IPS DF 19.7 (cell line): ENCODE results near the gene CEP295NL.

Source experiments
- DNase-seq: peaks from one replicate; pipeline ENCODE4 v3.0.0-alpha.2; 2013; ENCODE audit warnings: low read depth, low spot score

CEP295NL gene

DNA sequence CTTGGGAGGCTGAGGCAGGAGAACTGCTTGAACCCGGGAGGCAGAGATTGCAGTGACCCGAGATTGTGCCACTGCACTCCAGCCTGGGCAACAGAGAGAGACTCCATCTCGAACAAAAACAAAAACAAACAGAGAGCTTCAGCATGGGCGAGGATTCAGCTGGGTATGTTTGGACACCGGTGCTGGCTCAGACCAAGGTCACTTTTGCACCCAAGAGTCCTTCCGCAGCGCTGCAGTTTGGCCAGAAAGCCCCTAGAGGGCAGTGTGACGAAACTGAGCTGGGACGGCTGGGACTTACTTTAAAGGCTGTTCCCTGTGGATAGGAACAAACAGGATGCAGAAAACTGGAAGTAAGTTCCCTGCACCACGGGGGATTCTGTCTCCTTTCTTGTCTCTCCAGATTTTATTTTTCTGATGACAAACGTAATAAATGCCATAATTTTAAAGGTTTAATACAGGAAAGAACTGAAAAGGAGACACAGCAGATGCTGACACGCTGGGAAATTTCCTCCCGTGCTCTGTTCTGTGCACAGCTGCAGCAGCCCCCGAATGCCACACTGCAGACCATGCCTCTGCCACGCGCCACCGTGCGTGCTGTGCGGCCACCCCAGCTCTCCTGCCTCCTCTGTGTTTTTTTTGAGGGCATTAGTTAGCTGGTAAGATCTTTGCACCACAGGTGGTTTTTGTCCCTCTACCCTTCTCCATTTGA lies 37.2 kb downstream of the CEP295NL start:
- no peak for DNase-seq

DNA sequence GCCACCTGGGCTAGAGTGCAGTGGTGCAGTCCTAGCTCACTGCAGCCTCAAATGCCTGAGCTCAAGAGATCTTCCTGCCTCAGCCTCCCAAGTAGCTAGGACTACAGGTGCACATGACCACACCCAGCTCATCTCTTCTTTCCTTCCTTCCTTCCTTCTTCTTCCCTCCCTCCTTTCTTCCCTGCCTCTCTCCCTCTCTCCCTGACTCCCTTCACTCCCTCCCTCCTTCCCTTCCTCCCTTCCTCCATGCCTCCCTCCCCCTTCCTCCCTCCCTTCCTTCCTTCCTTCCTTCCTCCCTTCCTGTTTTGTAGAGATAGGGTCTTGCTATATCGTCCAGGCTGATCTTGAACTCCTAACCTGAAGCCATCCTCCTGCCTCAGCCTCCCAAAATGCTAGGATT lies 38.9 kb downstream of the CEP295NL start:
- DNase-seq, result no peak

DNA sequence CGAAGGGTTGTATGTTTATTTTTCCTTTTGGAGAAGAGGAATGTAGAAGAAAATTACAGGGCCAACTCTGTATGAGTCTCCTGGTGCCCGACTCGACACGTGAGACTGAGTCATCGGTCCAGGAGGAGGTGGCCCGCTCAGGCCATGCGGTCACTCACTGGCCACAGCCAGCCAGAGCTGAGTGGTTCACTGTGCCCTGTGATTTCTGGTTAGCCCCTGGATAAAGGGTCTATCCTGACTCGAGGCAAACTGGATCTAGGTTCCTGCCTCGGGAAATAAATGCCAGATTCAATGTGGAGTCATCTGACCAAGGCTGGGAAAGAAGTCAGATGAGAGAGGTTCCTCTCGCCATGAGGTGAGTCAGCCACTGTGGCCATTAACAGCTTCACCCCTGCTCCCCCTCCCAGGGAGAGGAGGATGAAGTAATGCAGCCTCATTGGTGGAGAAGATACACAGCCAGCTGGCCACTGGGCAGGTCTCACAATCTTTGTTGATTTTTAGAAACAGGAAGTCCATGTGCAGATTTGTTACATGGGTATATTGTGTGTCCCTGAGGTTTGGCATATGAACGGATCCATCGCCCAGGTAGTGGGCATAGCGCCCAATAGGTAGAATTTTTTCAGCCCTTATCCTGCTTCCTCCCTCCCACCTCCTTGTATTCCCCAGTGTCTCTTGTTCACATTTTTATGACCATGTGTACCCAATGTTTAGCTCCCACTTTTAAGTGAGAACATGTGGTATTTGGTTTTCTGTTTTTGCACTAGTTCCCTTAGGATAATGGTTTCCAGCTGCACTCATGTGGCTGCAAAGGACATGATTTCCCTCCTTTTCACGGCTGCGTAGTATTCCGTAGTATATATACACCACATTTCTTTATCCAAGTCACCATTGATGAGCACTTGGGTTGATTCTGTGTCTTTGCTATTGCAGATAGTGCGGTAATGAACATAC lies 40.7 kb downstream of the CEP295NL start:
- no peak for DNase-seq

DNA sequence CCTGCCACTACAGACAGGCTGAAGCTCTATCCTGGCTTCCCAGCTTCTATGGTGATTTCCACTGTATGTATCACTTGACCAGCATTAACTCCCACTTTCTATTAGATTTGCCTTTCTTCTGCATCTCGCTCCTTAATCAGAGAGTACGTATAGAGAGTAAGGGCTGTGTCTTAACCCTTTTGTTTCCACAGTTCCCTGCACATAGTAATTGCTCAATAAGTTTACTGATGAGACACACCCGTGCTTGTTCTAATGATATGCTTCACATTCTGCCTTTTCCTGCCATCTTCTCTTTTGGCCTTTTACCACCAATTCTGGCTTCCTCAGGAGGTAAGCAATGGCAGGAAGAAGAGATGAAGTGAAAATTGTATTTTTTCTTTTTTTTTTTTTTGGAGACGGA lies 41.8 kb downstream of the CEP295NL start:
- no peak for DNase-seq

DNA sequence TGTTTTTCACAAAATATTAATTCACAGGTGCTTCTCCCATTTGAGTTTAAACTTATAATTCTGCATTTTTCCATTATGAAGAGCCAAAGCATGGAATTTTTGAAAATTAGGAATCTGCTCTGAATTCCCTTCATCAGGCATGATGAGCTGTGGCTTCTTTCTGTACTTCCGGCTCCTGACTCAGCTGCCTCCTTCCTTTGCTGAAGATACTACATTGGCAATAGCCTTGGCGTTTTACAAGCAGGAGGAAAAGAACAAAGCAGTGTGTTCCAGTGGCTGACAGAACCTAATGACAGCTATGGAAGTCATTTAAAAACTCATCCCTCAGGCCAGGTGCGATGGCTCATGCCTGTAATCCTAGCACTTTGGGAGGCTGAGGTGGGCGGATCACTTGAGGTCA lies 44.0 kb downstream of the CEP295NL start:
- no peak for DNase-seq

DNA sequence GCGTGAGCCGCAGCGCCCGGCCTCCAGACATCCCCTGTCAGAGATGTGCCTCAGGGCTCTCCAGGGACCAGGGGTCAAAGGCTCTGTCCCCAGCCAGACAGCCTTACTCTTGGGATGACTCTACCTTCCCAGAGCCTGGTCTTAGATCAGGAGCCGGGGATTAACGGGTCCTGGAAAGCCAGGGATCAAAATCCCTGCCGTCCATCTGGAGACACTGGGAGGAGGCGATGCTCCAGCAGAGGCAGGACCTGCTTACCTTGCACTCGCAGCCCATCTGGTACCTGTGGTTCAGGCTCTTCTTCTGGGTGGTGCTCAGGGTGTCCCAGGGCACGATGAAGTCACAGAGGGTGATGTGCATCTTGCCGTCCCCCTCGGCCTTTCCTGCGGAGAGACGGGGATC lies 45.7 kb downstream of the CEP295NL start:
- DNase-seq, result no peak

DNA sequence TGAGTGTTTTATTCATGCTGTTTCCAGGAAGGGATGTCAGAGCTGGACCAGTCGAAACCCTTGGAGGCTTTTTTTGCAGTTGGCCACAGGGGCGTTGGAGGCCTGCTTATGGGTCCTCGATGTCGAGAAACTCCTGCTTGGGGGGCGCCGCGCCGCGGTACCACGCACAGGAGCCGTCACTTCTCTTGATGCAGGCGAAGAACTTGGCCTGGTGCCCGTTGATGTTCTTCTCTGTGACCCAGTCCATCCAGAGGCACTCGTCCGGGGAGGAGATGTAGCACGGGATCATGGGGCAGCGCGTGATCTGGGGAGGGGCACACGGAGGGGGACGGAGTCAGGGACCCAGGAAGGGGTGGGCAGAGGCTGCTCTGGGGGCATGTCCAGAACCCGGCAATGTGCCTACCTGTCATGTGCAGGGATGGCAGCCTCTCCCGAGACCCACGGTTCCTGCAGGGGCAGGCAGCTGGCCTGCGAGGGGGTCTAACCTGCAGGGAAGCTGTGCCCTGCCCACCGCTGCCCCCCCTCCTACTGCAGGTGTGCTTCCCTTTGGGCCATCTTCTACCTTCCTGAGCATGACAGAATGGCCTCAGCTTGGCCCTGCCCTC lies 47.3 kb downstream of the CEP295NL start:
- no peak for DNase-seq

DNA sequence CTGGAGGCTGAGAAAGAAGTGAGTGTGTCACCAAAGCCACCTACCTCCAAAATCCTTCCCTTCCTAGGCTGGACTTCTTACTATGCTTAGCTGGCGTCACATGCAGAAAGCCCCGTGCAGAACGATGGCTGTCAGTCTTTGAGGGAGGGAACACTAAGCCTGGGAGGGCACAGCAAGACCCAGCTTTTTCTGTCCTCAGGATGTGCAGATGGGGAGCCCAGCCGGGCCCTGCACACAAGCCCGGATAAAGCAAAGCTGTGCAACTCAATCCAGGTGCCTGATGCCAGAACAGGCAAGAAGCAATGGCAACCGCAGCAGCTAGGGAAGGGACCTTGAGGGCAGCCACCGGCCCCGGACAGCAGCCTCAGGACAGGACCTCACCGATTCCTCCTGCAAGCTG lies 48.5 kb downstream of the CEP295NL start:
- no peak for DNase-seq

DNA sequence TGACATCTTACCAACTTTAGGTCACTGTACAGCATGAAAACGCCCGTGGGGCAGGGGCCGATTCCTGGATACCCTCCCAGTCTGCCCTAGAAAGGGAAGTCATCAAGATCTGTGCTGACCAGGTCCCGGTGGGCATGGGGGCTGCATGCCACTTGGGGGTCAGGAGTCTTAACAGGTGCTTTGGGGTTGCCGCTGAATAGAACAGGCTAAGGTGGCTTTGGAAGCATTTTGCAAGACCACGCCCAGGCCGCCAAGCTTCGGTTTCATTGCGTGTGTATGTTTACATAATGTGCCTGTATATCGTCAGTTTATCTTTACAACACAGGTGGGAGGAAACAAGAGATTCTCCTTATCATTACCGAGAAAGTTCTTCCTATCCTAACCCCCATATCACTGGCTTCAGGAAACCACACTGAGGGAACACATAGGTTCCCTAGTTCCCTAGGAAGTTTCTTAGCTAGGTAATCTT lies 49.0 kb downstream of the CEP295NL start:
- no peak for DNase-seq

DNA sequence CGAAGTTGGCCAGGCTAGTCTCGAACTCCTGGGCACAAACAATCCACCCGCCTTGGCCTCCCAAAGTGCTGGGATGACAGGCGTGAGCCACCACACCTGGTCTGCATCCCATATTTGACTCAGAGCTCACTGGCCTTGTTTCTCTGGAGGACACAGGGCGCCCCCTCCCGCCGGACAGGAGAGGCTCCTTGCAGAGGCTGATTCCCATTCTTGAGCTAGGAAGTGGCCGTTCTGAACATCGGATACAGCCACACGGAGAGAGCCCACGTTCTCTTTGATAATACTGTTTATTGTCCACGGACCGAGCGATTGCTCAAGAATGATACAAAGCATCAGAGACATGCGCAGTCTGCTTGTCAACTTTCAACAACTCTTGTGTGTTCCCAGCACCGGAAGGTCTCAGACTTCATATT lies 50.3 kb downstream of the CEP295NL start:
- DNase-seq, result no peak

DNA sequence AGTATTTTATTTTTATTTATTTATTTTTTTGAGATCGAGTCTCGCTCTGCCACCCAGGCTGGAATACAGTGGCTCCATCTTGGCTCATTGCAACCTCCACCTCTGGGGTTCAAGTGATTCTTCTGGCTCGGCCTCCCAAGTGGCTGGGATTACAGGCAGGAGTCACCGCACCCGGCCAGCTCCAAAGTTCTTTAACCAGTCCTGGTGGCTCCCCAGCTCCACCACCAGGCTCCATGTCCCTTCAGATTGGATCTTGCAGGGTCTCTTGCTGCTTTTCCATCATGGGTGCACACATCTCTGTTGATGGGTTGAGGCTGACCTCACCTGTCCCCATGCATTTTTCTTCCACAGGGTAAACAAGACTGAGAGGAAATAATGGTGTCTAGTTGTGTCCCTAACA lies 54.0 kb downstream of the CEP295NL start:
- no peak for DNase-seq

DNA sequence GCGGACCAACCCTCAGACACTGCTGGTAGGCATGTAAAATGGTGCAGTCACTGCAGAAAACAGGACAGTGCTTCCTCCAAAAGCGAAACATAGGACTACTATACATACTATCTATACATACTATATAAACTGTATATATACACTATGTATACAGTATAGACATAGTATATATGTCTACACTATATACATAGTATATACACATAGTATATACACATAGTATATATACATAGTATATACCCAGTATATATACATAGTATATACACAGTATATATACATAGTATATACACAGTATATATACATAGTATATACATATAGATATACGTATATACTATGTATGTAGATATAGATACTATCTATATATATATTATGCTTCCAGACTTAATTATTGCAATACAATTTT lies 55.9 kb downstream of the CEP295NL start:
- DNase-seq, result no peak

DNA sequence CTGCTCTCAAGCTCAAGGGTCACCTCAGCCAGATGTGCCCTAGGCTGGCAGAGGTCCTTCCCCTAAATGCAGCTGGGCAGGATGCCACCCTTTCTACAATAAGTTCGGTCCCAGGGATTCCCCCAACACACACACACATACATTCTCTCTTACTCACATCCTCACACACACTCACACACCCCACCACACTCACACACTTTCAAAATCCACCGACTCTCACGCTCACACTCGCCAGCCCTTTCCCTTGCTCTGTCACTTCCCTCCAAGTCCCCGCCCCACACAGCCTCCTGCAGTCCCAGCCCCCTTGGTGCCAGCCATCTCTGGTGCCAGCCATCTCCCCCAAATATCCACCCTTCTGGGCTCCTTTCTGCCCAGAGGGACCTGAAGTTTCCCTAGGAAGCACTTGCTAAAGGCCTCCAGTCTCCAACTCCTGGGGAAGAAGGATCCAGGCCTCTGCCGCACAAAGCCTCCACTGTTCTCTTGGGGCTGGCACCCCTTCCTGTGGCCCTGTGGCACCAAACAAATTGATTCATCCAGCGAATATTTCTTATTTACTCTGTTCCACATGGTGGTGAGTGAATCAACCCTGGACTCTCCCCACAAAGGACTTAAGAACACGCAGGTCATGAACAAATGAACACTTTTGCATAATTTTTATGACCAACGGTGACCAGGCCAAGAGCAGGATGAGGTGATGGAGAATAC lies 58.5 kb downstream of the CEP295NL start:
- no peak for DNase-seq

DNA sequence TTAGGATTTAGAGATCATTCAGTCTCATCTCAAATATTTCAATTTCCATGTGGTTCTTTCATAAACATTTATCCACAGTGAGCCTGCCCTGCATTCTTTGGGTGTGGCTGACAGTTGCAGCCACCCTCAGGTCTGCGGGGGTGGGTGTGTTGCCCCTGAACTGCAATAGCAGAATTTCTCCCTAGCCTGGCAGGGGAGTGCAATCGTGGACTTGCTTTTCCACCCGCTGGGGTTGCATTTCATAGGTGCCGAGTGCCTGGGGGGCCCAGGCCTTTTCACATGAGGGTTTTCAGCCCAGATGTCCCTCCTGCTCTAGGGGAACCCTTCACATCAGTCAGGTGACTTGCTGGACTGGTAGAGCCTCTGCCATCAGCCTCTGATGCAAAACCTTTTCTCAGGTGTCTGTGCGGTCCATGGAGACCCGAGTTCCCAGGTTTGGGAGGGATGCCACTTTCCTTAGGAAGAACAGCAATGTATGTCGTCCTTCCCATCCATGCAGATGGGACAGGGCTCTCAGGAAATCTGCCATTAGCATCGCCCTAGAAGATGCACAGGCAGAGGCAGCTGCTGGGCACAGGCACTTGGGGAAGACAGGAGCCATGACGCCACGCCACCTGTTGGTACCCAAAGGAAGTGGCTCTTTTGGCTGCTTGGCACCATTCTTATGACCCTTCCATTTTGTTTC lies 60.0 kb downstream of the CEP295NL start:
- no peak for DNase-seq

DNA sequence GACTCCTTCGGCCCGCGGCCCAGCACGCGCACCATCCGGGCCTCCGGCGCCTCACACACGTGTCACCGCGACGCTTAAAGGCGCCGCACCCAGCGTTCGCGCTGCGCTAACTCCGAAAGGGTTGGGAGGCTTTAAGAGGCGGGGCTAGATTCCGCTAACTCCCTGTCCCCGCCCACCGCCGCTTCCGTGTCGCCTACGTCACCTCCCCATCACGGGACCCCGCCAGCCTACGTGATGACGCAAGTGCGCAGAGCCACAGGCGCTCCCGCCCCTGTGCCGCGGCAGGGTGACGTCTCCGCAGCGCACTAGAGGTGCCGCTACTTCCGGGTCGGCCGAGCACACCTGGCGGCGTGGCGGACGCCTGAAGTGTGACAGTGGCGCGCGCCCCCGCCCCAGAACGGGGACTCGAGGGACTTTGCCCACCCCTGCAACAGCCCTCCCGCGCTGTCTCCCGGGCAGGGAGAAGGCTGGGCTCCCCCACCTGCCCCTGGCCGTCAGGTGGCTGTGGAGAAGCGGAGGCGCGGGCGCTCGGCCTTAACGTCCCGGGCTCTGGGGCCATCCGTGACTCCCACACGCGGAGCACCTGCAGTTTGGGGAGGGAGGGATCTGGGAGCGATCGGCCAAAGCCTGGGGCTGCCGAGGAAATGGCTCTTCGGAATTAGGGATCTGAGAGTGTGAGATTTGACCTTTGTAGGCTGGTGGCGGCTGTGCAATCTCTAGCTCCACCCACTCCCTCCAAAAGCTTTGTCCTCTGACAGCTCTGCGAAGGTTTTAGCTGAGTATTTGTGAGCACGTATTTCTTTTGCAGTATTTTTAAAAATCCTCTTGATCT lies 62.0 kb downstream of the CEP295NL start, which contains the start of gene USP36:
Gene USP36 (minus strand): TSS at position 35 of the 832 bp plus-strand sequence. CDS start 4,451 bp downstream, outside the sequence.
- peak; percentile 90 for DNase-seq
